Stomach (tissue), 19 donors: ENCODE results near the gene STRN4. TPM values are rescaled to one million over a fixed set of nuclear protein-coding genes. Genes with fewer than 3 reads are reported as not detected.

Experiments used
- DNase-seq, 2 donors: peaks; one replicate each; pipeline versions ENCODE4 v3.0.0 to v3.0.0-alpha.2; 2013 to 2019
- H3K27ac ChIP-seq, 5 donors: fragments of 200-600 bp in 4 of 5; sonication (generic) in 4 of 5; one replicate each; pipeline ENCODE4 v1.5.1; 2013 to 2019; ENCODE audit warnings: mild to moderate bottlenecking in 1 of 5, moderate library complexity in 1 of 5
- H3K27me3 ChIP-seq, 3 donors: fragments of 200-600 bp; sonication (generic); one replicate each; pipeline ENCODE4 v1.5.1; 2017 to 2019; ENCODE audit warnings: mixed run types in 1 of 3
- H3K36me3 ChIP-seq, 4 donors: fragments of 200-600 bp; sonication (generic); 1 replicate in 3 of 4; 2 replicates in 1 of 4; pipeline ENCODE4 v1.5.1; 2016 to 2019
- H3K4me1 ChIP-seq, 4 donors: fragments of 200-600 bp; sonication (generic); one replicate each; pipeline ENCODE4 v1.5.1; 2016 to 2019
- H3K4me3 ChIP-seq, 4 donors: fragments of 200-600 bp; sonication (generic) in 3 of 4; one replicate each; pipeline ENCODE4 v1.5.1; 2016 to 2019; ENCODE audit warnings: mild to moderate bottlenecking in 1 of 4
- H3K9me3 ChIP-seq, 4 donors: fragments of 200-600 bp; sonication (generic); one replicate each; pipeline ENCODE4 v1.5.1; 2016 to 2019
- CTCF ChIP-seq, 7 experiments: fragments of 450-650 bp in 4 of 7; fragments of 200-600 bp in 3 of 7; sonication (generic) in 3 of 7; IDR thresholded peaks; one replicate each; pipeline ENCODE4 v1.5.1; 2016 to 2019; ENCODE audit warnings: antibody characterized with exemption in 7 of 7, control low read depth in 2 of 7, mild to moderate bottlenecking in 1 of 7
- EP300 ChIP-seq: sonication (generic); formaldehyde crosslinking; IDR thresholded peaks from one replicate; pipeline ENCODE4 v1.6.1; 2017; ENCODE audit warnings: antibody characterized with exemption
- POLR2A ChIP-seq, 4 donors: fragments of 450-650 bp; IDR thresholded peaks; one replicate each; pipeline ENCODE4 v1.6.1; 2016; ENCODE audit warnings: antibody characterized with exemption in 4 of 4, control low read depth in 2 of 4, mild to moderate bottlenecking in 1 of 4, moderate library complexity in 1 of 4
- POLR2AphosphoS5 ChIP-seq, 3 donors: sonication (generic); formaldehyde crosslinking; IDR thresholded peaks; one replicate each; pipeline ENCODE4 v1.6.1; 2016; ENCODE audit warnings: antibody characterized with exemption in 3 of 3
- WGBS, 5 donors: extraction: QIAGEN DNeasy Blood & Tissue Kit in 3 of 5; methylation state at CpG; one replicate each; pipeline versions ENCODE4 v1.1.5 to v1.1.7; 2013 to 2018; 5-methylcytosine and 5-hydroxymethylcytosine counted together
- intact Hi-C: fragments of 100-400 bp; cut with DNase I; formaldehyde crosslinking; loops from one replicate; pipeline ENCODE4 v1.15.1; 2023; ENCODE audit warnings: low total_unique reads
- long read RNA-seq, 10 donors: transcript quantifications; one replicate each; lab custom pipeline, GENCODE V29; 2026
- polyA plus RNA-seq, 3 donors: library from polyadenylated mRNA; stranded (reverse); fragments of 200-250 nt; gene quantifications; one replicate each; pipeline ENCODE4 v1.2.3, GENCODE V29; 2013
- total RNA-seq, 5 donors: library from RNA; depleted of rRNA; stranded (reverse); fragments of >200 nt; gene quantifications; one replicate each; pipeline versions ENCODE4 v1.1.0 to v1.2.3, GENCODE V29; 2014 to 2016
- donor health status: healthy with polysubstance abuse.
- donor health status: Bipolar disorder and iron deficiency.
- donor health status: healthy.

The STRN4 gene
- total RNA-seq (100 to 1,000 TPM in 2 of 5 donors, 10 to 100 TPM in 3; 48.1 to 373 (median 95.6) TPM), polyA plus RNA-seq (10 to 100 TPM; 37.1 to 43.1 (median 39.0) TPM)
- long read RNA-seq, donor 1, transcript STRN4-222 (1 exons, 2,240 nt): major isoform, 13 of 15 reads
- long read RNA-seq, donor 1, partial matches to known transcripts: 0 of 15 reads
- long read RNA-seq, donor 1, other reads (novel, unspliced or antisense): 0 of 15 reads
- long read RNA-seq, donor 2, transcript STRN4-222 (1 exons, 2,240 nt): major isoform, 7 of 19 reads
- long read RNA-seq, donor 2, transcript STRN4-201 (18 exons, 3,210 nt): major isoform, 7 of 19 reads
- long read RNA-seq, donor 2, partial matches to known transcripts: 0 of 19 reads
- long read RNA-seq, donor 2, other reads (novel, unspliced or antisense): 0 of 19 reads
- long read RNA-seq, donor 3, transcript STRN4-222 (1 exons, 2,240 nt): major isoform, 7 of 8 reads
- long read RNA-seq, donor 3, partial matches to known transcripts: 0 of 8 reads
- long read RNA-seq, donor 3, other reads (novel, unspliced or antisense): 0 of 8 reads
- long read RNA-seq, donor 4, partial matches to known transcripts: 0 of 1 reads
- long read RNA-seq, donor 4, other reads (novel, unspliced or antisense): 0 of 1 reads
- long read RNA-seq, donor 5, transcript STRN4-222 (1 exons, 2,240 nt): major isoform, 18 of 26 reads
- long read RNA-seq, donor 5, partial matches to known transcripts: 0 of 26 reads
- long read RNA-seq, donor 5, other reads (novel, unspliced or antisense): 0 of 26 reads
- long read RNA-seq, donor 6, transcript STRN4-201 (18 exons, 3,210 nt): minor isoform, 6 of 78 reads
- long read RNA-seq, donor 6, transcript STRN4-222 (1 exons, 2,240 nt): major isoform, 18 of 78 reads
- long read RNA-seq, donor 6, partial matches to known transcripts: 52 of 78 reads
- long read RNA-seq, donor 6, other reads (novel, unspliced or antisense): 0 of 78 reads
- long read RNA-seq, donor 7, transcript STRN4-222 (1 exons, 2,240 nt): major isoform, 13 of 29 reads
- long read RNA-seq, donor 7, transcript STRN4-201 (18 exons, 3,210 nt): minor isoform, 5 of 29 reads
- long read RNA-seq, donor 7, partial matches to known transcripts: 8 of 29 reads
- long read RNA-seq, donor 7, other reads (novel, unspliced or antisense): 0 of 29 reads
- long read RNA-seq, donor 8, transcript STRN4-222 (1 exons, 2,240 nt): major isoform, 16 of 18 reads
- long read RNA-seq, donor 8, partial matches to known transcripts: 0 of 18 reads
- long read RNA-seq, donor 8, other reads (novel, unspliced or antisense): 0 of 18 reads
- long read RNA-seq, donor 9, transcript STRN4-222 (1 exons, 2,240 nt): major isoform, 21 of 23 reads
- long read RNA-seq, donor 9, partial matches to known transcripts: 0 of 23 reads
- long read RNA-seq, donor 9, other reads (novel, unspliced or antisense): 0 of 23 reads
- long read RNA-seq, donor 10, transcript STRN4-222 (1 exons, 2,240 nt): major isoform, 6 of 10 reads
- long read RNA-seq, donor 10, partial matches to known transcripts: 0 of 10 reads
- long read RNA-seq, donor 10, other reads (novel, unspliced or antisense): 0 of 10 reads

DNA sequence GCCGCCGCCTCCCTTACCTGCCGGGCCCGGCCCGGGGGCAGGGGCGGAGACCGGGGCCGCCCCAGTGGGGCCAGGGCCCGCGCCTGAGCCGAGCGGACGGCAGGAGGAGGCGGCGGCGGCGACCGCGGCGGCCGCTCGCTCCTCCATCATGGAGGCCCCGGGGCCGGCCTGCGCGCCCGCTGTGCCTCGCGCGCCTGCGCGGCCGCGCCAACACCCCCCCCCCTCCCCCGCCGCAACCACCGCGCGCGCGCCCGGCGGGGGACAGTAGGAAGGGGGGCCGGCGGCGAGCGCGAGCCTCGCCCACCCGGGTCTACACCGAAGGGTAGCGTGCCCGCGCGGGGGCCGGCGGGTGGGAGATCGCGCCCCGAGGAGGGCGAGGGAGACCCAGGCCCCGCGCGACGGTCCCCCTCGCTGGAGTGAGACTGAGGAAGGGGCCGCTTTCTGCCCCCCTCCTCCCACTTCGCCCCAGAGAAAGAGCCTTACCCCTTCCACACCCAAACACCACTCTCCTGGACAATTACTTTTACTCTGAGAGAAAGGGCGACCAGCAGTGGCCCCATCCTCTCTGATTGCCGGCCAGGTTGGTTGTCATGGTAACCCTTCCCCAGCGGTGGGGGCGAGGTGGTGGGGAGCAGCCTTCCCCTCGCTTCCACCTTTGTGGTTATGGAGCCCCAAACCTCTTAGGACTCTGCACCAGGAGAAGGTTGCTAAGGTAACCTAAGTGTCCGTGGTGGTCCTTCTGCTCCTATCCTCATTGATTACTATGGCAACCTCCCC, at the start of gene STRN4:
Gene STRN4 (minus strand): TSS at position 170 of the 777 bp plus-strand sequence. CDS start 20 bp downstream, at position 150.
- TF ChIP-seq POLR2AphosphoS5 (IDR thresholded peaks at IDR 0.05) (no peak), CTCF (IDR thresholded peaks at IDR 0.05) (no peak), POLR2A (IDR thresholded peaks at IDR 0.05) (no peak), EP300 (no peak)
- H3K4me3 ChIP-seq: peak within 1 kb of the TSS; percentile 95 to 99 (median 98)
- peak; percentile 67 to 84 for DNase-seq
- H3K27ac ChIP-seq: peak within 1 kb of the TSS; percentile 87 to 95 (median 89)
- H3K9me3 ChIP-seq: no peaks in the 10 kb centered on the region
- peaks cover 30 to 67% (median 49%) of the 10 kb centered on the region in 4 donors for H3K4me1 ChIP-seq
- H3K36me3 ChIP-seq: peaks cover 4 to 39% (median 23%) of the 10 kb centered on the region in 4 donors
- intact Hi-C loops: no loop called here
- 0 to 8% (median 1%) methylated on average over 7 to 65 of the region's 74 CpGs for WGBS, 5 donors
- no peaks in the 10 kb centered on the region for H3K27me3 ChIP-seq

DNA sequence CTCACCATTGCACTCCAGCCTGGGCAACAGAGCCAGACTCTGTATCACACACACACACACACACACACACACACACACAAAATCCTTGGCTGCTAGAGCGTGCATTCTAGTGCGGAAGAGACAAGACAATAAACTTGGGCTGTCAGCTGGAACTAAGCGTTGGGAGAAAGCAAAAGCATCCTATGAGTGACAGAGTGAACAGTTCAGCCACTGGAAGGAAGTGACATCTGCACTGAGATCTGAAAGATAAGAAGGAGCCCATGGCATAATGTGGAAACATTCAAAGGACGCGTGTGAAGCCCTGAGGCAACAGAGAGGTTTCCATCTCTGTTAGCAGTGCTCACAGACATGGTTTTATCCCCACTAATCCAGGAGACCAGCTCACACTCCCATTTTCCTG, 45.7 kb upstream of the STRN4 start:
- 57 to 78% (median 67%) methylated on average over 5 of the region's 5 CpGs for WGBS, 5 donors
- TF ChIP-seq EP300 (no peak), CTCF (IDR thresholded peaks at IDR 0.05) (no peak), POLR2A (IDR thresholded peaks at IDR 0.05) (no peak), POLR2AphosphoS5 (IDR thresholded peaks at IDR 0.05) (no peak)
- H3K36me3 ChIP-seq: no peaks in the 10 kb centered on the region

DNA sequence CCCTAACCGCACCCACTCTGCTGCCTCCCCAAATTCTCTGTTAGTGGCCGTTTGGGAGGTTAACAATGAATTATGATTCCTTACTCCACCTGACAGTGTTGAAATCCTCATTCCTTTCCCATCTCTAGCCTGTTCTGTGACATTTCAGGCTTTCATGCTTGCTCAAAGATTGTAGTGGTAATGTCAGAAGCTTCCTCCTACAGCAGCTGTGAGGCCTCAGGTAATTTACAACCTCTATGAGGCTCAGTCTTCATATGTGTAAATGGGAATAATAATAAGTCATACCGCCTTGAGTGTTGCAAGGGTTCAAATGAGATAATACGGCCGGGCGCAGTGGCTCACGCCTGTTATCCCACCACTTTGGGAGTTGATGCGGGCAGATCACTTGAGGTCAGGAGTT, 43.1 kb upstream of the STRN4 start:
- intact Hi-C loops: no loop called here

More for the DNA sequence above, 45.7 kb upstream of the STRN4 start:
- intact Hi-C loops: no loop called here
- Histone ChIP-seq H3K4me1 (peaks cover 4 to 28% (median 18%) of the 10 kb centered on the region in 4 donors), H3K27ac (peak overlapping the region in 1 of 5 donors; percentile 20), H3K9me3 (no peaks in the 10 kb centered on the region), H3K4me3 (no peak overlapping the region), H3K27me3 (no peaks in the 10 kb centered on the region)
- peak in 1 of 2 donors; percentile 51 for DNase-seq

DNA sequence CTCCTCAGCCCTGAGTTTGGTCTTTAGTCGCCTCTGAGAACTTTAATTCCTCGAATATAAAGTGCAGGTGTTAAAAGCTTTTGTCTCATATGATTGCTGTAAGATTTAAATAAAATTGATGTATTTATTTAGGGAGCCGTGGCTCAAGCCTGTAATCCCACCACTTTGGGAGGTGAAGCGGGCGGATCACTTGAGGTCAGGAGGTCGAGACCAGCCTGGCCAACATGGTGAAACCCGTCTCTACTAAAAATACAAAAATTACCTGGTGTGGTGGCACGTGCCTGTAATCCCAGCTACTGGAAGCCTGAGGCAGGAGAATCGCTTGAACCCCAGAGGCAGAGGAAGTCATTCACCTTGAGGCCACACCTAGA, 42.7 kb upstream of the STRN4 start:
- Histone ChIP-seq H3K27me3 (no peaks in the 10 kb centered on the region), H3K4me3 (peak overlapping the region; percentile 63 to 83 (median 78)), H3K9me3 (no peaks in the 10 kb centered on the region), H3K4me1 (peaks cover 20 to 50% (median 39%) of the 10 kb centered on the region in 4 donors), H3K36me3 (peaks cover 0 to 1% (median 0%) of the 10 kb centered on the region in 4 donors), H3K27ac (peak overlapping the region in 3 of 5 donors; percentile 87 to 92 (median 90))
- no peak for TF ChIP-seq CTCF (IDR thresholded peaks at IDR 0.05)
- DNase-seq: no peak
- intact Hi-C loops: no loop called here
- 50 to 62% (median 58%) methylated on average over 9 of the region's 9 CpGs for WGBS, 5 donors

More for the DNA sequence above, 43.1 kb upstream of the STRN4 start:
- H3K27ac ChIP-seq: no peak overlapping the region
- H3K4me3 ChIP-seq: no peak overlapping the region
- H3K27me3 ChIP-seq: no peaks in the 10 kb centered on the region
- DNase-seq: no peak
- no peaks in the 10 kb centered on the region for H3K36me3 ChIP-seq
- WGBS, 5 donors: 90 to 94% (median 92%) methylated on average over 8 of the region's 8 CpGs
- no peak for TF ChIP-seq POLR2AphosphoS5 (IDR thresholded peaks at IDR 0.05)
- no peaks in the 10 kb centered on the region for H3K9me3 ChIP-seq
- peaks cover 16 to 46% (median 34%) of the 10 kb centered on the region in 4 donors for H3K4me1 ChIP-seq
